Cardiac septum (tissue), 1 donor: ENCODE data around the gene KLRB1. TPM values are rescaled to one million over a fixed set of nuclear protein-coding genes. Genes with fewer than 3 reads are reported as not detected.
"Not testable (repeated sequence)": the region's sequence is repeated elsewhere in the genome, so short reads cannot be mapped to it uniquely, and the experiment has no call there.

ENCODE experiments used
- DNase-seq: peaks from one replicate; pipeline ENCODE4 v3.0.0-alpha.2; 2020; ENCODE audit warnings: low spot score
- intact Hi-C: fragments of 100-400 bp; cut with DNase I; formaldehyde crosslinking; loops from one replicate; pipeline ENCODE4 v1.14.0; 2022
- total RNA-seq: library from RNA; stranded (reverse); fragmentation: NEBNext Ultra II Directional; extraction: Animal tissue kit (Norgen Biotek cat#: 25700); gene quantifications from one replicate; pipeline ENCODE4 v1.2.1, GENCODE V29; 2021
- donor health status: DM: no; HTN: no; CAD: no.

Gene KLRB1
- total RNA-seq, 1 donor from 2014 or later, result 0.38 TPM

GRCh38 chr12:9626821-9627220 is 19.1 kb upstream of the KLRB1 start:
- no peak for DNase-seq
- intact Hi-C loops, result no loop called here

GRCh38 chr12:9626291-9626690 is 18.6 kb upstream of the KLRB1 start:
- intact Hi-C loops, result no loop called here
- DNase-seq, result no peak

- intact Hi-C loops, result no loop called here
- no peak for DNase-seq
Observed at GRCh38 chr12:9625019-9625418, 17.3 kb upstream of the KLRB1 start.

DNA sequence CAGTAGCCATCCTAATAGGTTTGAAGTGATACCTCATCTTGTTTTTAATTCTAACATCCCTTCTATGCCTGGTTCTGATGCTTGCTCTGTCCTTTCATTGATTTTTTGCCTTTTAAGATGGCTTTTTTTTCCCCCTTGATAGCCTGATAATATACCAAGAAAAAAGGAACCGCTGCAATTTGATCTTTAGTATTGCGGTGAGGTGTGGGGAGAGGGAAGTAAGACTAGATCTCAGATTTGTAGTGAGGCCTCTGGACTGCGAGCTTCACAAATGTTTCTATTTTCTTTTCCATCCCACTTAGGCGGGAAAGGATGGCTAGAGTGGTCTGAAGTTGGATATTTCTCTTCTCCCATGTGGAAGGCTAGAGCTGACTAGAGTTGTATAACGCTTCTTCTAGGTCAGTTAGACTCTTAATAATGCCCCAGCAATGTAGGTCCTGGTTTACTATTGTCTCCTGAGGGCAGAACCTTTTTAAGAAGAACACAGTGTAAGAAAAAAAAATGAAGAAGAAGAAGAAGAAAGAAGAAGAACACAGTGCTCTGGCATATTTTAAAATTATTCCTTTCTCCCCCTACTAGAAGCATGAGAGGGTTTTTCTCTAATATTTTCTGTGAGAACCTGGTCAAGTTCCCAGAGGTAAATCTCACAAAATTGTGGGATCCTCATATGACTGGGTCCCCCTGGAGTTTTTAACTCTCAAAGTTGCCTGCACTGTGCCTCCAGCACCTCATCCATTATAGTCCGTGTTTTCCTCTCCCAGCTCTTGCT is 11.9 kb upstream of the KLRB1 start:
- DNase-seq, result no peak
- intact Hi-C loops, result no loop called here

- intact Hi-C loops, DNase-seq: not testable (repeated sequence)
Observed at GRCh38 chr12:9618906-9619305, 11.2 kb upstream of the KLRB1 start.

GRCh38 chr12:9617124-9617523 is 9.4 kb upstream of the KLRB1 start:
- no peak for DNase-seq
- intact Hi-C loops, result no loop called here

DNA sequence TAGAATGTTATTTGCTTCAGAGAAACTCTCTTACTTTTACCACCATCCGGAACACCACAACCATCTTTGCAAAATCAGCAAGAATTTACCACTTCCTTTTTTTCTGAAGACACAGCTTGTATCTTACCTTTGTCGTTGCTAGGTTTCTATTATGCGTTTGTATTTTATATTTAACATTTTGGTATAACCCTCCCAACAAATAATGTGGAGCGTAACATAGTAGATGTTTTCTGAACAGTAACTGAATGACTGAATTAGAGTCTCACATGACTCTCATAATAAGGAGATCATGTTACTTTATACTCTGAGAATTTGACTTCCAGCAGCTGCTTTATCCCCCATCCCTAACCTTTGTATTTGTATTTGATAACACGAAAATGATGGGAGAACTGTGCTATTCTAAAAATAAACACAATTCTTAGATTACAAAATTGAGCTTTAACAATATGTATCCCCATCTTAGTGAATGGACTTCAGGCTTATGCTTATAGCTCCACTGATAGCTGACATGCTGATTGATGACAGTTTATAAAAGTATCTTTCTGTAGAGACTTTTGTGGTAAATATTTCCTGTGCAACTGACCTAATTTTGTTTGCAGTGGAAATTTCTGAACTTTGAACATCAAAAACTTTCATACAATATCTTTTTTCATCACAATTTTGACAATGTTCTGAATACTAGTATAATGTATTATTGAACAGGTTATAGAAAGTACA is 7.9 kb upstream of the KLRB1 start:
- DNase-seq, result no peak
- intact Hi-C loops, result no loop called here

GRCh38 chr12:9610606-9611005 is 2.9 kb upstream of the KLRB1 start:
- DNase-seq, intact Hi-C loops: not testable (repeated sequence)

- no peak for DNase-seq
- intact Hi-C loops, result no loop called here
Observed at GRCh38 chr12:9606736-9607372, 862 bp downstream of the KLRB1 start.

GRCh38 chr12:9606247-9606646 is 1.5 kb downstream of the KLRB1 start:
- intact Hi-C loops, result no loop called here
- no peak for DNase-seq

GRCh38 chr12:9605483-9605882 is 2.2 kb downstream of the KLRB1 start:
- no peak for DNase-seq
- intact Hi-C loops, result no loop called here

DNA sequence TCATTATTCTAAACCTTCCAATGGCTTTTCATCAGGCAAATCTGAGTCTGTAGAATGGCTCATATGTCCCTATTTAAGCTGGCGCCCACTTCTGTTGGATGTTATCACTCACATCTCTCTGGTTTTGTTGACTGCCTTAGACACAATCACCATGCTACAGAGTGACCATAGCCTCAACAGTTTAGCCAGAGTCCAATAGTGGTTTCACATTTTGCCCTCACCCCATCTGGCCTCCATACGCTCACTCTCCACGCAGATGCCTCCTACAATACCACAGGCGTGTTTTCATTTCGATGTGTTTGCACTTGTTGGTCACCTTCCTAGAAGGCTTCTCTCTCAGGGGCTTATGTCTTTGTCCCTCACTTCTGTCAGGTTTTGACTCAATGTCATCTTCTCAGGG is 3.4 kb downstream of the KLRB1 start:
- DNase-seq, result no peak
- intact Hi-C loops, result no loop called here

GRCh38 chr12:9600426-9600825 is 7.3 kb downstream of the KLRB1 start:
- intact Hi-C loops, DNase-seq: not testable (repeated sequence)

- DNase-seq, result no peak
- intact Hi-C loops, result no loop called here
Observed at GRCh38 chr12:9598363-9598762, 9.4 kb downstream of the KLRB1 start.

GRCh38 chr12:9597365-9597764 is 10.4 kb downstream of the KLRB1 start:
- intact Hi-C loops, result no loop called here
- DNase-seq, result no peak

GRCh38 chr12:9590441-9590840 is 17.3 kb downstream of the KLRB1 start:
- intact Hi-C loops, result no loop called here
- DNase-seq, result no peak

DNA sequence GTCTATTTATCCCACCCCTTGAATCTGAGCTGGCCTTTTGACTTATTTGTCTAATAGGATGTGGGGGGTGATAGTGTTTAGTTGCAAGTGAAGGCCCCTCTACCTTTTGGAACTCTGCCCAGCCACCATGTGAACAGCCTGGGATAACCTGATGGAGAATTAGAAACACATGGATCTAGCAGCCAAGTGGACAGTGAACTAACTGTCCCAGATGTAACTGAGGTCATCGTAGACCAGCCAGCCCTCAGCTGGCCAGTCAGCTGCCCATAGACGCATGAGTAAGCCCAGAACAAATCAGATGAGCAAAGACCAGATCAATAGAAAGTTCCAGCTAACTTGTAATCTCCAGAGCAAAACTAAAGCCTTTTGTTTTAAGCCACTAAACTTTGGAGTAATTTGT is 19.0 kb downstream of the KLRB1 start:
- no peak for DNase-seq
- intact Hi-C loops, result no loop called here

DNA sequence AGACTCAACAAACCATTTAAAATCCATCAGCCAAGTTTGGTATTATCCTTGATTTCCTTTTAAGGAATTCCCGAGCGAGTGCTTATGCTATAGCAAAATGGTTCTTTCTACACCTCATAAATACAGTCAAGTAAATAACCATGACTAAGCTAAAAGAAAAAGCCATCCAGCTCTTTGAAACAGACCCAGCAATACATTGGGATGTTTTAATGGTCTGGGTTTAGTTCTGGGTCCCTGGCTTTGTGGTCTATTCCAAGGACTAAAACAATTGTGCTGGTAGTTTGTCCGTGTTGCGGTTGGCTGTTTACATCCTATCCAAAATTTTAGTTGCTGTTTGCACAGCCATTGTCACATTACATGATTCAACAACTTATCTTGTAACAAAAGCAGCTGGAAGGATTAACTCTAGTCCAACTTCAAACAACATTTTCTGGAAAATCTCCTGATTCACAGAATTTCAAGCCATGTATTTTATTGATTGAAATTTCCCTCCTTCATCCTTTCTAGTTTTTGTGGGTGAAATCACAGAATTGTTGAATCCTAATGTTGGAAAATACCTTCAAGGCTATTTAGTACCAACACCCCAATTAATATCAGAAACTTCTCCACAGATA is 19.6 kb downstream of the KLRB1 start:
- DNase-seq, result no peak
- intact Hi-C loops, result no loop called here

DNA sequence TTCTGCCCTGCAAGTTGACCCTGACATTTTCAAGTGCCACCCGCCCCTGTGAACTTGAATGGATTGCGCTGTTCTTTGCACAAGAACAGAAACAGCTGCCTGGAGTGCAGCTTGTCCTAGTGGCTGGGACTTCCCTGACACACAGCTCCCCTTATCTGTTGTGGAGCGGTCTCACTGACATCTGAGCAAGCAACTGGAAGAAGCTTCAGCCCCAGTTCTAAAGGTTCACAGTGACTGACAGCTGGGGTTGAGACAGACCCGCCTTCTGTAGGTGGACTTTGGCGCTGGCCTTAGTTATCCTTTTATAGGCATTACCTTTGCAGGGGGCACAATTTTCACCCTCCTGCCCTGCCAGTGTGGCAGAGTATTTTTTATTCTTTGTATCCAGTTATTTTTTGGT is 30.0 kb downstream of the KLRB1 start:
- DNase-seq, intact Hi-C loops: not testable (repeated sequence)

DNA sequence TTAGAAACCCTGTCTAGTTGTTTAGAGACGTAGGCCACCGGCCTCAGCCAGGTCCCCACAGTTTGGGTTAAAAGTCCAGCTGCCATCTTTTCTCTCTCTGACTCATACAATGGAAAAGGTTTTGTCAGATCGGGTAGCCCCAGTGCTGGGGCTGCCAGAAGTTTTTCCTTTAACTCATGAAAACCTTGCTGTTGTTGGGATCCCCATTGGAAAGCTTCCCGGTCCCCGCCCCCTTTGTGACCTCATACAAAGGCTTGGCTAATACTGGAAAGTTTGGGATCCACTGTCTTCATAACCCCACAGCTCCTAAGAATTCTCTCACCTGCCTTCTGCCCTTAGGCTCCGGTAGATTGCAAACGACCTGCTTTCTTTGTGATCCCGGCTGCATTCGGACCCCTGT is 40.6 kb downstream of the KLRB1 start:
- intact Hi-C loops, DNase-seq: not testable (repeated sequence)
